Measurements from ENCODE around the gene SDK1. TPM values are rescaled to one million over a fixed set of nuclear protein-coding genes. Genes with fewer than 3 reads are reported as not detected.

Gene SDK1
- total and polyA plus RNA-seq, 10 of the 15 experiments (the other 5 are each of a cell fraction or from before 2014, with no cell fraction given): 0.14 to 0.33 TPM; not detected in 8

- TF ChIP-seq CREB1 (IDR thresholded peaks at IDR 0.05; ENCODE audit: low read depth): no peak
Observed at GRCh38 chr7:4299431-4299830, 998.4 kb downstream of the SDK1 start (continued).

GRCh38 chr7:4302203-4302905 is 1001.3 kb downstream of the SDK1 start:
- Histone ChIP-seq H3K4me1 (ENCODE audit: control insufficient read depth, insufficient read depth, low read length) (no peaks in the 10 kb centered on the region), H3K27me3 (replicated peaks in 1 of 2; ENCODE audit: control insufficient read depth in 2 of 2, insufficient read depth in 2 of 2, low read length in 1 of 2) (no peaks in the 10 kb centered on the region), H3K79me2 (ENCODE audit: control insufficient read depth, insufficient read depth, low read length) (no peaks in the 10 kb centered on the region), H3K9ac (ENCODE audit: control insufficient read depth, insufficient read depth, low read length) (no peak overlapping the region), H3K9me3 (replicated peaks; ENCODE audit: control insufficient read depth, insufficient read depth, low read length) (no peaks in the 10 kb centered on the region; the same call in 2 of the 3 replicates), H2AFZ (ENCODE audit: control insufficient read depth, low read depth, low read length) (no peak overlapping the region), H3K4me2 (ENCODE audit: control insufficient read depth, insufficient read depth) (no peak overlapping the region), H4K20me1 (ENCODE audit: control insufficient read depth, insufficient read depth) (no peaks in the 10 kb centered on the region), H3K36me3 (ENCODE audit: control insufficient read depth in 2 of 2, insufficient read depth in 2 of 2, low read length in 1 of 2) (no peaks in the 10 kb centered on the region), H3K4me3 (no peak overlapping the region), H3K27ac (ENCODE audit: control insufficient read depth, insufficient read depth) (no peak overlapping the region)
- TF ChIP-seq CEBPB (IDR thresholded peaks at IDR 0.05; ENCODE audit: borderline replicate concordance in 1 of 2, low read depth in 2 of 2, low read length in 2 of 2): no peak
- TF ChIP-seq HDGF (IDR thresholded peaks at IDR 0.05): no peak
- TF ChIP-seq SIN3A (IDR thresholded peaks at IDR 0.05; ENCODE audit: low read depth, low read length): no peak
- no peak for TF ChIP-seq CBX5 (IDR thresholded peaks at IDR 0.05; ENCODE audit: low read depth)
- TF ChIP-seq CHD2 (IDR thresholded peaks at IDR 0.05; ENCODE audit: borderline replicate concordance, low read depth, low read length): no peak
- no peak for TF ChIP-seq RUNX3 (IDR thresholded peaks at IDR 0.05; ENCODE audit: low read length)
- no peak for TF ChIP-seq PBX3 (IDR thresholded peaks at IDR 0.05; ENCODE audit: insufficient replicate concordance, low read depth, low read length)
- TF ChIP-seq MTA2 (IDR thresholded peaks at IDR 0.05; ENCODE audit: low read depth): no peak
- TF ChIP-seq, protein P1, sequence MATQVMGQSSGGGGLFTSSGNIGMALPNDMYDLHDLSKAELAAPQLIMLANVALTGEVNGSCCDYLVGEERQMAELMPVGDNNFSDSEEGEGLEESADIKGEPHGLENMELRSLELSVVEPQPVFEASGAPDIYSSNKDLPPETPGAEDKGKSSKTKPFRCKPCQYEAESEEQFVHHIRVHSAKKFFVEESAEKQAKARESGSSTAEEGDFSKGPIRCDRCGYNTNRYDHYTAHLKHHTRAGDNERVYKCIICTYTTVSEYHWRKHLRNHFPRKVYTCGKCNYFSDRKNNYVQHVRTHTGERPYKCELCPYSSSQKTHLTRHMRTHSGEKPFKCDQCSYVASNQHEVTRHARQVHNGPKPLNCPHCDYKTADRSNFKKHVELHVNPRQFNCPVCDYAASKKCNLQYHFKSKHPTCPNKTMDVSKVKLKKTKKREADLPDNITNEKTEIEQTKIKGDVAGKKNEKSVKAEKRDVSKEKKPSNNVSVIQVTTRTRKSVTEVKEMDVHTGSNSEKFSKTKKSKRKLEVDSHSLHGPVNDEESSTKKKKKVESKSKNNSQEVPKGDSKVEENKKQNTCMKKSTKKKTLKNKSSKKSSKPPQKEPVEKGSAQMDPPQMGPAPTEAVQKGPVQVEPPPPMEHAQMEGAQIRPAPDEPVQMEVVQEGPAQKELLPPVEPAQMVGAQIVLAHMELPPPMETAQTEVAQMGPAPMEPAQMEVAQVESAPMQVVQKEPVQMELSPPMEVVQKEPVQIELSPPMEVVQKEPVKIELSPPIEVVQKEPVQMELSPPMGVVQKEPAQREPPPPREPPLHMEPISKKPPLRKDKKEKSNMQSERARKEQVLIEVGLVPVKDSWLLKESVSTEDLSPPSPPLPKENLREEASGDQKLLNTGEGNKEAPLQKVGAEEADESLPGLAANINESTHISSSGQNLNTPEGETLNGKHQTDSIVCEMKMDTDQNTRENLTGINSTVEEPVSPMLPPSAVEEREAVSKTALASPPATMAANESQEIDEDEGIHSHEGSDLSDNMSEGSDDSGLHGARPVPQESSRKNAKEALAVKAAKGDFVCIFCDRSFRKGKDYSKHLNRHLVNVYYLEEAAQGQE (IDR thresholded peaks at IDR 0.05; ENCODE audit: low read depth, low read length): no peak
- TF ChIP-seq SREBF2 (IDR thresholded peaks at IDR 0.05; ENCODE audit: low read length): no peak
- TF ChIP-seq, protein P2, sequence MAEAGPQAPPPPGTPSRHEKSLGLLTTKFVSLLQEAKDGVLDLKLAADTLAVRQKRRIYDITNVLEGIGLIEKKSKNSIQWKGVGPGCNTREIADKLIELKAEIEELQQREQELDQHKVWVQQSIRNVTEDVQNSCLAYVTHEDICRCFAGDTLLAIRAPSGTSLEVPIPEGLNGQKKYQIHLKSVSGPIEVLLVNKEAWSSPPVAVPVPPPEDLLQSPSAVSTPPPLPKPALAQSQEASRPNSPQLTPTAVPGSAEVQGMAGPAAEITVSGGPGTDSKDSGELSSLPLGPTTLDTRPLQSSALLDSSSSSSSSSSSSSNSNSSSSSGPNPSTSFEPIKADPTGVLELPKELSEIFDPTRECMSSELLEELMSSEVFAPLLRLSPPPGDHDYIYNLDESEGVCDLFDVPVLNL (IDR thresholded peaks at IDR 0.05; ENCODE audit: low read depth, low read length): no peak
- no peak for TF ChIP-seq GATAD2B (conservative IDR thresholded peaks at IDR 0.05; ENCODE audit: low read depth)
- TF ChIP-seq E4F1 (IDR thresholded peaks at IDR 0.05; ENCODE audit: borderline replicate concordance, partially characterized antibody): no peak
- no peak for TF ChIP-seq NFXL1 (IDR thresholded peaks at IDR 0.05; ENCODE audit: borderline replicate concordance)
- SMC1A ChIA-PET (ENCODE audit: uncharacterized antibody, unreplicated experiment): no interaction called here
- CTCF ChIA-PET: no interaction called here
- no peak for FAIRE-seq
- RAD21 ChIA-PET (ENCODE audit: unreplicated experiment): no interaction called here
- no peak for ATAC-seq
- DNase-seq (ENCODE audit: low read depth, low spot score): no peak
- in situ Hi-C loops (cut with MboI): no loop called here
- POLR2A ChIA-PET: no interaction called here
- BruUV-seq (replicated peaks): no TSS peak
- intact Hi-C loops (cut with micrococcal nuclease; ENCODE audit: unreplicated experiment): no loop called here
- WGBS (ENCODE audit: insufficient coverage, insufficient replicate concordance, low lambda C conversion rate, missing lambda C conversion rate): 43% methylated on average over 19 of the region's 19 CpGs

All from GM12878 (cell line).